Skeletal muscle tissue (tissue), 4 donors: ENCODE data around the gene ANKRD17. TPM values are rescaled to one million over a fixed set of nuclear protein-coding genes. Genes with fewer than 3 reads are reported as not detected.
A peak's percentile ranks its signal among the peaks of the same experiment; 100 is the strongest.
"Not testable (repeated sequence)": the region's sequence is repeated elsewhere in the genome, so short reads cannot be mapped to it uniquely, and the experiment has no call there.

ENCODE experiments used
- H3K27ac ChIP-seq: one replicate; pipeline ENCODE4 v1.7.0; 2013; ENCODE audit warnings: mild to moderate bottlenecking, low read depth, low read length, inconsistent platforms
- H3K27me3 ChIP-seq, 3 donors: one replicate each; pipeline ENCODE4 v1.7.0; 2013; ENCODE audit warnings: low read length in 3 of 3; ENCODE audit not compliant: control insufficient read depth in 3 of 3, insufficient read depth in 3 of 3
- H3K36me3 ChIP-seq, 3 donors: one replicate each; pipeline ENCODE4 v1.7.0; 2013; ENCODE audit warnings: low read length in 3 of 3; ENCODE audit not compliant: control insufficient read depth in 3 of 3, insufficient read depth in 3 of 3
- H3K4me1 ChIP-seq, 3 donors: one replicate each; pipeline ENCODE4 v1.7.0; 2013; ENCODE audit warnings: low read length in 3 of 3, mild to moderate bottlenecking in 3 of 3; ENCODE audit not compliant: control insufficient read depth in 3 of 3, insufficient read depth in 3 of 3
- H3K4me3 ChIP-seq, 3 donors: one replicate each; pipeline ENCODE4 v1.7.0; 2013; ENCODE audit warnings: low read length in 3 of 3
- H3K9ac ChIP-seq, 3 donors: one replicate each; pipeline ENCODE4 v1.7.0; 2013; ENCODE audit warnings: low read length in 3 of 3, mild to moderate bottlenecking in 3 of 3, moderate library complexity in 2 of 3, low read depth in 1 of 3
- H3K9me3 ChIP-seq, 3 donors: one replicate each; pipeline ENCODE4 v1.7.0; 2013; ENCODE audit warnings: low read length in 3 of 3; ENCODE audit not compliant: control insufficient read depth in 3 of 3
- total RNA-seq: library from RNA; depleted of rRNA; stranded (reverse); fragments of >200 nt; gene quantifications from one replicate; pipeline ENCODE4 v1.2.3, GENCODE V29; 2014
- donor health status: Osteomylitis.

The ANKRD17 gene
- total RNA-seq, 1 donor from 2014 or later = 46.4 TPM

GRCh38 chr4:73228800-73229199 lies 29.8 kb downstream of the ANKRD17 start:
- H3K36me3 ChIP-seq, H3K27me3 ChIP-seq, H3K9me3 ChIP-seq, H3K4me3 ChIP-seq, H3K9ac ChIP-seq, H3K4me1 ChIP-seq, H3K27ac ChIP-seq: not testable (repeated sequence)

- Histone ChIP-seq H3K4me1 (peaks cover 0 to 10% (median 7%) of the 10 kb centered on the region in 3 donors), H3K4me3 (no peak overlapping the region)
Measured at GRCh38 chr4:73224886-73225285, 33.7 kb downstream of the ANKRD17 start.

GRCh38 chr4:73223258-73223650 lies 35.3 kb downstream of the ANKRD17 start:
- H3K9me3 ChIP-seq = no peaks in the 10 kb centered on the region
- peak overlapping the region; percentile 92 for H3K27ac ChIP-seq
- H3K27me3 ChIP-seq = no peaks in the 10 kb centered on the region
- peak overlapping the region; percentile 25 to 94 (median 73) for H3K4me3 ChIP-seq
- H3K36me3 ChIP-seq = no peaks in the 10 kb centered on the region
- H3K4me1 ChIP-seq = peaks cover 0 to 10% (median 7%) of the 10 kb centered on the region in 3 donors
- H3K9ac ChIP-seq = peak overlapping the region; percentile 71 to 86 (median 76)

More at GRCh38 chr4:73224886-73225285, 33.7 kb downstream of the ANKRD17 start:
- H3K9me3 ChIP-seq = no peaks in the 10 kb centered on the region
- H3K27ac ChIP-seq = no peak overlapping the region
- no peaks in the 10 kb centered on the region for H3K36me3 ChIP-seq
- no peak overlapping the region for H3K9ac ChIP-seq
- H3K27me3 ChIP-seq = no peaks in the 10 kb centered on the region

- Histone ChIP-seq H3K9ac (peak overlapping the region; percentile 71 to 97 (median 86)), H3K27ac (peak overlapping the region; percentile 92), H3K4me3 (peak overlapping the region; percentile 63 to 94 (median 73)), H3K9me3 (no peaks in the 10 kb centered on the region), H3K36me3 (no peaks in the 10 kb centered on the region), H3K4me1 (peaks cover 0 to 10% (median 7%) of the 10 kb centered on the region in 3 donors), H3K27me3 (no peaks in the 10 kb centered on the region)
Measured at GRCh38 chr4:73222466-73223257, 35.9 kb downstream of the ANKRD17 start.

- Histone ChIP-seq H3K4me1 (peaks cover 0 to 10% (median 8%) of the 10 kb centered on the region in 3 donors), H3K27ac (no peak overlapping the region), H3K36me3 (no peaks in the 10 kb centered on the region), H3K27me3 (no peaks in the 10 kb centered on the region), H3K9me3 (no peaks in the 10 kb centered on the region), H3K9ac (peak overlapping the region in 2 of 3 donors; percentile 26 to 36), H3K4me3 (peak overlapping the region in 2 of 3 donors; percentile 2 to 45)
Measured at GRCh38 chr4:73221734-73222133, 36.9 kb downstream of the ANKRD17 start.

- peaks cover 0 to 10% (median 9%) of the 10 kb centered on the region in 3 donors for H3K4me1 ChIP-seq
- H3K36me3 ChIP-seq = no peaks in the 10 kb centered on the region
- no peaks in the 10 kb centered on the region for H3K9me3 ChIP-seq
- no peak overlapping the region for H3K9ac ChIP-seq
- H3K27me3 ChIP-seq = no peaks in the 10 kb centered on the region
- no peak overlapping the region for H3K27ac ChIP-seq
- H3K4me3 ChIP-seq = no peak overlapping the region
Measured at GRCh38 chr4:73220815-73221214, 37.8 kb downstream of the ANKRD17 start.

GRCh38 chr4:73213916-73214653 lies 44.5 kb downstream of the ANKRD17 start:
- peaks cover 0 to 5% (median 4%) of the 10 kb centered on the region in 3 donors for H3K4me1 ChIP-seq
- no peak overlapping the region for H3K4me3 ChIP-seq
- no peaks in the 10 kb centered on the region for H3K36me3 ChIP-seq
- no peaks in the 10 kb centered on the region for H3K9me3 ChIP-seq
- no peak overlapping the region for H3K27ac ChIP-seq
- H3K27me3 ChIP-seq = no peaks in the 10 kb centered on the region
- no peak overlapping the region for H3K9ac ChIP-seq

- Histone ChIP-seq H3K9me3 (no peaks in the 10 kb centered on the region), H3K4me3 (no peak overlapping the region), H3K27me3 (no peaks in the 10 kb centered on the region), H3K27ac (no peak overlapping the region), H3K9ac (no peak overlapping the region), H3K36me3 (no peaks in the 10 kb centered on the region), H3K4me1 (peaks cover 0 to 5% (median 4%) of the 10 kb centered on the region in 3 donors)
Measured at GRCh38 chr4:73212982-73213730, 45.4 kb downstream of the ANKRD17 start.

GRCh38 chr4:73211968-73212367 lies 46.6 kb downstream of the ANKRD17 start:
- Histone ChIP-seq H3K36me3 (no peaks in the 10 kb centered on the region), H3K9me3 (no peaks in the 10 kb centered on the region), H3K4me1 (peaks cover 0 to 5% (median 4%) of the 10 kb centered on the region in 3 donors), H3K27me3 (no peaks in the 10 kb centered on the region), H3K27ac (no peak overlapping the region), H3K4me3 (no peak overlapping the region), H3K9ac (no peak overlapping the region)
